Stimulated activated CD4-positive, alpha-beta T cell treated with anti-CD3 and anti-CD28 coated beads, Interleukin-1b, Interleukin-23, amount 100 ng/mL, for 4 hours (primary cell): ENCODE data around the gene AGBL4.

Experiments
- DNase-seq, 2 donors: peaks; one replicate each; pipeline ENCODE4 v3.0.0-alpha.2; 2020; ENCODE audit warnings: low read depth in 2 of 2

AGBL4 gene

GRCh38 chr1:48488721-48489120 is 1535.0 kb downstream of the AGBL4 start:
- no peak for DNase-seq
